Neural cell (in vitro differentiated cells): ENCODE data around the gene MLLT3.

Experiments
- MXI1 ChIP-seq: fragments of 450-650 bp; conservative IDR thresholded peaks from 2 replicates; pipeline ENCODE4 v1.6.1; 2014; ENCODE audit warnings: antibody characterized with exemption, mild to moderate bottlenecking; ENCODE audit not compliant: poor library complexity, severe bottlenecking
- SMC3 ChIP-seq: fragments of 450-650 bp; conservative IDR thresholded peaks from 2 replicates; pipeline ENCODE4 v1.6.1; 2014; ENCODE audit warnings: antibody characterized with exemption, mild to moderate bottlenecking, moderate library complexity; ENCODE audit not compliant: poor library complexity

GRCh38 chr9:20601292-20601691 lies 21.0 kb downstream of the MLLT3 start:
- TF ChIP-seq SMC3 = no peak
- TF ChIP-seq MXI1 = no peak
